Astrocyte (in vitro differentiated cells and primary cell): ENCODE results near the gene MCF2L2. TPM values are rescaled to one million over a fixed set of nuclear protein-coding genes. Genes with fewer than 3 reads are reported as not detected.
A peak's percentile ranks its signal among the peaks of the same experiment; 100 is the strongest.

Experiments
- DNase-seq: peaks from one replicate; pipeline ENCODE4 v3.0.0-alpha.2; 2010; ENCODE audit warnings: low read depth
- FAIRE-seq: peaks from 2 replicates; lab custom pipeline; 2011; peaks lifted over from hg19 to GRCh38; lab: Jason Lieb, UNC
- H2AFZ ChIP-seq: 2 replicates; pipeline ENCODE4 v1.6.0; 2012; ENCODE audit warnings: low read depth, low read length, inconsistent platforms
- H3K27ac ChIP-seq: 2 replicates; pipeline ENCODE4 v1.5.1; 2011; ENCODE audit warnings: low read depth, low read length, inconsistent platforms
- H3K27me3 ChIP-seq: 2 replicates; pipeline ENCODE4 v1.6.0; 2011; ENCODE audit warnings: low read length, inconsistent platforms; ENCODE audit not compliant: insufficient read depth
- H3K36me3 ChIP-seq: 2 replicates; pipeline ENCODE4 v1.5.1; 2011; ENCODE audit warnings: low read length, inconsistent platforms; ENCODE audit not compliant: insufficient read depth
- H3K4me1 ChIP-seq: 2 replicates; pipeline ENCODE4 v1.5.1; 2011; ENCODE audit warnings: low read length, inconsistent platforms; ENCODE audit not compliant: insufficient read depth
- H3K4me2 ChIP-seq: 2 replicates; pipeline ENCODE4 v1.6.0; 2012; ENCODE audit warnings: low read length, inconsistent platforms
- H3K4me3 ChIP-seq: 2 replicates; pipeline ENCODE4 v1.5.1; 2011; ENCODE audit warnings: low read depth, mild to moderate bottlenecking, low read length, inconsistent platforms; ENCODE audit not compliant: insufficient read depth
- H3K79me2 ChIP-seq: 2 replicates; pipeline ENCODE4 v1.6.0; 2012; ENCODE audit warnings: mild to moderate bottlenecking, low read length, inconsistent platforms; ENCODE audit not compliant: insufficient read depth
- H3K9ac ChIP-seq: 2 replicates; pipeline ENCODE4 v1.6.0; 2012; ENCODE audit warnings: mild to moderate bottlenecking, low read length, inconsistent platforms
- H3K9me3 ChIP-seq: 2 replicates; pipeline ENCODE4 v1.5.1; 2012; ENCODE audit warnings: low read depth, mild to moderate bottlenecking, low read length, inconsistent platforms; ENCODE audit not compliant: insufficient read depth
- H4K20me1 ChIP-seq: 2 replicates; pipeline ENCODE4 v1.6.0; 2012; ENCODE audit warnings: low read length, inconsistent platforms; ENCODE audit not compliant: insufficient read depth
- H3K27ac Mint-ChIP-seq: one replicate; pipeline ENCODE4 v1.8.0; 2021; ENCODE audit warnings: mild to moderate bottlenecking, mixed read lengths; ENCODE audit not compliant: unreplicated experiment
- H3K27me3 Mint-ChIP-seq: one replicate; pipeline ENCODE4 v1.8.0; 2021; ENCODE audit warnings: low read depth, mixed read lengths; ENCODE audit not compliant: unreplicated experiment
- H3K36me3 Mint-ChIP-seq: one replicate; pipeline ENCODE4 v1.8.0; 2021; ENCODE audit warnings: low read depth, mixed read lengths; ENCODE audit not compliant: unreplicated experiment
- H3K4me1 Mint-ChIP-seq: one replicate; pipeline ENCODE4 v1.8.0; 2021; ENCODE audit warnings: low read depth, mixed read lengths; ENCODE audit not compliant: unreplicated experiment
- H3K4me3 Mint-ChIP-seq: one replicate; pipeline ENCODE4 v1.8.0; 2021; ENCODE audit warnings: mild to moderate bottlenecking, moderate library complexity, mixed read lengths; ENCODE audit not compliant: unreplicated experiment
- H3K9me3 Mint-ChIP-seq: one replicate; pipeline ENCODE4 v1.8.0; 2021; ENCODE audit warnings: mild to moderate bottlenecking, mixed read lengths; ENCODE audit not compliant: unreplicated experiment
- EZH2 ChIP-seq: IDR thresholded peaks from 2 replicates; pipeline ENCODE4 v1.6.1; 2012; ENCODE audit warnings: mild to moderate bottlenecking, low read length, inconsistent platforms; ENCODE audit not compliant: insufficient read depth
- total RNA-seq: library from RNA; stranded (reverse); gene quantifications from 2 replicates; pipeline ENCODE4 v1.2.1, GENCODE V29; 2021
- TF ChIP-seq, protein P1 (sequence below): IDR thresholded peaks from 2 replicates; pipeline ENCODE4 v1.5.1; 2011; ENCODE audit warnings: low read depth, mild to moderate bottlenecking, inconsistent platforms, low read length, moderate library complexity; ENCODE audit not compliant: insufficient read depth

The MCF2L2 gene
- total RNA-seq, 1 donor from 2014 or later: 0.89 TPM

GRCh38 chr3:183386651-183387050 lies 41.8 kb downstream of the MCF2L2 start:
- Mint-ChIP-seq H3K9me3 (no peaks in the 10 kb centered on the region), H3K4me3 (no peak overlapping the region), H3K27me3 (no peaks in the 10 kb centered on the region), H3K36me3 (no peaks in the 10 kb centered on the region), H3K27ac (no peak overlapping the region), H3K4me1 (peaks cover 4% of the 10 kb centered on the region)
- Histone ChIP-seq H3K27ac (no peak overlapping the region), H3K4me2 (no peak overlapping the region), H3K9me3 (no peaks in the 10 kb centered on the region), H4K20me1 (no peaks in the 10 kb centered on the region), H2AFZ (no peak overlapping the region), H3K9ac (no peak overlapping the region), H3K27me3 (peaks cover 4% of the 10 kb centered on the region), H3K36me3 (no peaks in the 10 kb centered on the region), H3K4me3 (no peak overlapping the region), H3K79me2 (no peaks in the 10 kb centered on the region), H3K4me1 (no peaks in the 10 kb centered on the region)
- DNase-seq (no peak), FAIRE-seq (no peak)
- TF ChIP-seq EZH2: no peak
- TF ChIP-seq, protein P1, sequence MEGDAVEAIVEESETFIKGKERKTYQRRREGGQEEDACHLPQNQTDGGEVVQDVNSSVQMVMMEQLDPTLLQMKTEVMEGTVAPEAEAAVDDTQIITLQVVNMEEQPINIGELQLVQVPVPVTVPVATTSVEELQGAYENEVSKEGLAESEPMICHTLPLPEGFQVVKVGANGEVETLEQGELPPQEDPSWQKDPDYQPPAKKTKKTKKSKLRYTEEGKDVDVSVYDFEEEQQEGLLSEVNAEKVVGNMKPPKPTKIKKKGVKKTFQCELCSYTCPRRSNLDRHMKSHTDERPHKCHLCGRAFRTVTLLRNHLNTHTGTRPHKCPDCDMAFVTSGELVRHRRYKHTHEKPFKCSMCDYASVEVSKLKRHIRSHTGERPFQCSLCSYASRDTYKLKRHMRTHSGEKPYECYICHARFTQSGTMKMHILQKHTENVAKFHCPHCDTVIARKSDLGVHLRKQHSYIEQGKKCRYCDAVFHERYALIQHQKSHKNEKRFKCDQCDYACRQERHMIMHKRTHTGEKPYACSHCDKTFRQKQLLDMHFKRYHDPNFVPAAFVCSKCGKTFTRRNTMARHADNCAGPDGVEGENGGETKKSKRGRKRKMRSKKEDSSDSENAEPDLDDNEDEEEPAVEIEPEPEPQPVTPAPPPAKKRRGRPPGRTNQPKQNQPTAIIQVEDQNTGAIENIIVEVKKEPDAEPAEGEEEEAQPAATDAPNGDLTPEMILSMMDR: no peak

- Histone ChIP-seq H3K27me3 (peaks cover 4% of the 10 kb centered on the region), H2AFZ (peak overlapping the region; percentile 0), H3K4me2 (peak overlapping the region; percentile 11), H3K9ac (no peak overlapping the region), H3K4me1 (no peaks in the 10 kb centered on the region), H4K20me1 (no peaks in the 10 kb centered on the region), H3K36me3 (no peaks in the 10 kb centered on the region), H3K4me3 (no peak overlapping the region), H3K9me3 (no peaks in the 10 kb centered on the region), H3K79me2 (no peaks in the 10 kb centered on the region), H3K27ac (no peak overlapping the region)
- Mint-ChIP-seq H3K27ac (peak overlapping the region; percentile 69), H3K36me3 (no peaks in the 10 kb centered on the region), H3K4me1 (peaks cover 7% of the 10 kb centered on the region), H3K4me3 (no peak overlapping the region), H3K9me3 (no peaks in the 10 kb centered on the region), H3K27me3 (no peaks in the 10 kb centered on the region)
- TF ChIP-seq, protein P1: peak; percentile 75
- TF ChIP-seq EZH2: no peak
- DNase-seq (peak; percentile 48), FAIRE-seq (peak; percentile 87)
These were observed 42.5 kb downstream of the MCF2L2 start for GRCh38 chr3:183385698-183386613.

DNA sequence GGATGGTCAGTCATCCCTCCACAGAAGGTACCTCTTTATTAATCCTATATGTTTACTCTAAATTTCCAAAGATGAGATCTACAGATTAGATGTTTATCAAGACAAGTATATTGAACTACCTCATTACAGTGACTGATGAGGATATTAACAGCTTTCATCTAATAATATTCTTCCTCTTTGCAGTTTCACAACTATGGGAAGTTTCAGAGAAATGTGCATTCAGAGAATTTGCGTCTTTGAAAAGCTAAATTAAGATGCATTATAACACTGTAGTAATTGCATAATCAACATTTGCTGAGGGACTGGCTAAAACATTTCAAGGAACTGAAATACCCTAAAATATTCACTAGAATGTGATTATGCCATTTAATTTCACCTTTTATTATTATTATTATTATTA lies 46.7 kb downstream of the MCF2L2 start:
- no peak overlapping the region for H3K27ac ChIP-seq
- H3K4me3 ChIP-seq: no peak overlapping the region
- peaks cover 5% of the 10 kb centered on the region for H3K4me1 ChIP-seq
- H3K79me2 ChIP-seq: no peaks in the 10 kb centered on the region
- H3K4me3 Mint-ChIP-seq: no peak overlapping the region
- no peaks in the 10 kb centered on the region for H4K20me1 ChIP-seq
- no peak for DNase-seq
- no peak overlapping the region for H2AFZ ChIP-seq
- H3K27ac Mint-ChIP-seq: no peak overlapping the region
- FAIRE-seq: no peak
- peaks cover 4% of the 10 kb centered on the region for H3K27me3 Mint-ChIP-seq
- no peaks in the 10 kb centered on the region for H3K36me3 ChIP-seq
- no peaks in the 10 kb centered on the region for H3K9me3 ChIP-seq
- no peaks in the 10 kb centered on the region for H3K9me3 Mint-ChIP-seq
- no peak overlapping the region for H3K9ac ChIP-seq
- H3K27me3 ChIP-seq: peaks cover 4% of the 10 kb centered on the region
- no peak for TF ChIP-seq EZH2
- TF ChIP-seq, protein P1: no peak
- no peak overlapping the region for H3K4me2 ChIP-seq
- peaks cover 14% of the 10 kb centered on the region for H3K4me1 Mint-ChIP-seq
- H3K36me3 Mint-ChIP-seq: no peaks in the 10 kb centered on the region
